Measurements from ENCODE around the gene AGBL1. TPM values are rescaled to one million over a fixed set of nuclear protein-coding genes. Genes with fewer than 3 reads are reported as not detected.
"Not testable (repeated sequence)": the region's sequence is repeated elsewhere in the genome, so short reads cannot be mapped to it uniquely, and the experiment has no call there.

AGBL1 gene
- total RNA-seq, 2 donors from 2014 or later: not detected

- Histone ChIP-seq H3K36me3 (no peaks in the 10 kb centered on the region), H3K4me1 (no peaks in the 10 kb centered on the region), H3K9me3 (no peaks in the 10 kb centered on the region), H3K27ac (no peak overlapping the region), H3K4me3 (no peak overlapping the region), H3K27me3 (no peaks in the 10 kb centered on the region)
- DNase-seq (ENCODE audit: low spot score): no peak
- TF ChIP-seq, protein P1, sequence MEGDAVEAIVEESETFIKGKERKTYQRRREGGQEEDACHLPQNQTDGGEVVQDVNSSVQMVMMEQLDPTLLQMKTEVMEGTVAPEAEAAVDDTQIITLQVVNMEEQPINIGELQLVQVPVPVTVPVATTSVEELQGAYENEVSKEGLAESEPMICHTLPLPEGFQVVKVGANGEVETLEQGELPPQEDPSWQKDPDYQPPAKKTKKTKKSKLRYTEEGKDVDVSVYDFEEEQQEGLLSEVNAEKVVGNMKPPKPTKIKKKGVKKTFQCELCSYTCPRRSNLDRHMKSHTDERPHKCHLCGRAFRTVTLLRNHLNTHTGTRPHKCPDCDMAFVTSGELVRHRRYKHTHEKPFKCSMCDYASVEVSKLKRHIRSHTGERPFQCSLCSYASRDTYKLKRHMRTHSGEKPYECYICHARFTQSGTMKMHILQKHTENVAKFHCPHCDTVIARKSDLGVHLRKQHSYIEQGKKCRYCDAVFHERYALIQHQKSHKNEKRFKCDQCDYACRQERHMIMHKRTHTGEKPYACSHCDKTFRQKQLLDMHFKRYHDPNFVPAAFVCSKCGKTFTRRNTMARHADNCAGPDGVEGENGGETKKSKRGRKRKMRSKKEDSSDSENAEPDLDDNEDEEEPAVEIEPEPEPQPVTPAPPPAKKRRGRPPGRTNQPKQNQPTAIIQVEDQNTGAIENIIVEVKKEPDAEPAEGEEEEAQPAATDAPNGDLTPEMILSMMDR (IDR thresholded peaks at IDR 0.05): no peak
These were observed 952.6 kb downstream of the AGBL1 start for GRCh38 chr15:87032295-87032694.

GRCh38 chr15:87033056-87033455, 953.4 kb downstream of the AGBL1 start:
- Histone ChIP-seq H3K27ac (no peak overlapping the region), H3K36me3 (no peaks in the 10 kb centered on the region), H3K4me1 (no peaks in the 10 kb centered on the region), H3K4me3 (no peak overlapping the region), H3K27me3 (no peaks in the 10 kb centered on the region), H3K9me3 (no peaks in the 10 kb centered on the region)
- no peak for DNase-seq (ENCODE audit: low spot score)
- TF ChIP-seq, protein P1 (IDR thresholded peaks at IDR 0.05): peak in 1 of 2 donors; percentile 33

- TF ChIP-seq, protein P1 (IDR thresholded peaks at IDR 0.05): no peak
- H3K27me3 ChIP-seq: no peaks in the 10 kb centered on the region
- H3K4me3 ChIP-seq: no peak overlapping the region
- no peak overlapping the region for H3K27ac ChIP-seq
- no peak for DNase-seq (ENCODE audit: low spot score)
- no peaks in the 10 kb centered on the region for H3K9me3 ChIP-seq
- no peaks in the 10 kb centered on the region for H3K36me3 ChIP-seq
- H3K4me1 ChIP-seq: no peaks in the 10 kb centered on the region
These were observed 955.2 kb downstream of the AGBL1 start for GRCh38 chr15:87034886-87035285.

GRCh38 chr15:87038404-87038803, 958.7 kb downstream of the AGBL1 start:
- Histone ChIP-seq H3K36me3 (no peaks in the 10 kb centered on the region), H3K4me1 (no peaks in the 10 kb centered on the region), H3K27me3 (no peaks in the 10 kb centered on the region), H3K9me3 (no peaks in the 10 kb centered on the region), H3K27ac (no peak overlapping the region), H3K4me3 (no peak overlapping the region)
- TF ChIP-seq, protein P1 (IDR thresholded peaks at IDR 0.05): no peak
- DNase-seq (ENCODE audit: low spot score): no peak

DNA sequence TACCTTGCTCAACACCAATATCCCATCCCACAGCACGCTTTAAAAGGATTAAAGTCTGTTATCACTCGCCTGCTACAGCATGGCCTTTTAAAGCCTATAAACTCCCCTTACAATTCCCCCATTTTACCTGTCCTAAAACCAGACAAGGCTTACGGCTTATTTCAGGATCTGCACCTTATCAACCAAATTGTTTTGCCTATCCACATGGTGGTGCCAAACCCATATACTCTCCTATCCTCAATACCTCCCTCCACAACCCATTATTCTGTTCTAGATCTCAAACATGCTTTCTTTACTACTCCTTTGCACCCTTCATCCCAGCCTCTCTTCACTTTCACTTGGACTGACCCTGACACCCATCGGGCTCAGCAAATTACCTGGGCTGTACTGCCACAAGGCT, 962.9 kb downstream of the AGBL1 start:
- not testable (repeated sequence) for H3K9me3 ChIP-seq; H3K4me1 ChIP-seq; H3K36me3 ChIP-seq; H3K4me3 ChIP-seq; DNase-seq (ENCODE audit: low spot score); H3K27me3 ChIP-seq; H3K27ac ChIP-seq

GRCh38 chr15:87045746-87046145, 966.1 kb downstream of the AGBL1 start:
- H3K4me1 ChIP-seq: no peaks in the 10 kb centered on the region
- no peak for DNase-seq (ENCODE audit: low spot score)
- no peaks in the 10 kb centered on the region for H3K9me3 ChIP-seq
- no peak overlapping the region for H3K27ac ChIP-seq
- TF ChIP-seq, protein P1 (IDR thresholded peaks at IDR 0.05): no peak
- no peak overlapping the region for H3K4me3 ChIP-seq
- no peaks in the 10 kb centered on the region for H3K27me3 ChIP-seq
- H3K36me3 ChIP-seq: no peaks in the 10 kb centered on the region

All from right atrium auricular region (tissue), 2 donors.